ENCODE measurements around the gene STAM. TPM values are rescaled to one million over a fixed set of nuclear protein-coding genes. Genes with fewer than 3 reads are reported as not detected.

Gene STAM
- total RNA-seq, 2 experiments from 2014 or later: 52.4 to 53.3 TPM

GRCh38 chr10:17663450-17663849 is 19.5 kb downstream of the STAM start:
- H3K27ac ChIP-seq (ENCODE audit: low read depth in 1 of 2, low read length in 2 of 2): no peak overlapping the region
- no peaks in the 10 kb centered on the region for H3K27me3 ChIP-seq (ENCODE audit: control insufficient read depth in 1 of 2, insufficient read depth in 2 of 2, low read length in 2 of 2)
- H3K4me3 Mint-ChIP-seq: no peak overlapping the region
- ATAC-seq (ENCODE audit: poor library complexity) (no peak), DNase-seq (no peak)
- no peak for TF ChIP-seq CTCF (IDR thresholded peaks at IDR 0.05)
- peaks cover 3% of the 10 kb centered on the region for H3K36me3 ChIP-seq (ENCODE audit: insufficient read depth, low read length)
- no peaks in the 10 kb centered on the region for H3K9me3 ChIP-seq (ENCODE audit: control insufficient read depth in 1 of 2, insufficient read depth in 1 of 2, low read length in 2 of 2)
- H3K36me3 Mint-ChIP-seq (ENCODE audit: low read depth): peaks cover 40% of the 10 kb centered on the region
- no peaks in the 10 kb centered on the region for H3K9me3 Mint-ChIP-seq
- peaks cover 6% of the 10 kb centered on the region for H3K4me1 ChIP-seq (ENCODE audit: insufficient read depth, low read length)
- H3K4me3 ChIP-seq (ENCODE audit: low read length): no peak overlapping the region
- intact Hi-C loops (cut with DNase I, micrococcal nuclease): no loop called here
- peaks cover 64% of the 10 kb centered on the region for H3K4me1 Mint-ChIP-seq (ENCODE audit: low read depth)
- ChIA-PET POLR2A (interaction anchor here (1.2 to 1.9 kb wide), 2 partner anchors 15 to 20 kb away, joined by 3 to 11 read pairs; partner anchors contain the start of gene STAM), CTCF (no interaction called here)
- no peaks in the 10 kb centered on the region for H3K27me3 Mint-ChIP-seq
- H3K27ac Mint-ChIP-seq: peak overlapping the region; percentile 37

GRCh38 chr10:17665747-17666146 is 21.8 kb downstream of the STAM start:
- H3K27ac Mint-ChIP-seq: no peak overlapping the region
- H3K36me3 Mint-ChIP-seq (ENCODE audit: low read depth): peaks cover 30% of the 10 kb centered on the region
- DNase-seq (peak in 1 of 14 experiments; percentile 34), ATAC-seq (ENCODE audit: poor library complexity) (no peak)
- peak overlapping the region; percentile 46 for H3K4me3 Mint-ChIP-seq
- intact Hi-C loops (cut with DNase I, micrococcal nuclease): no loop called here
- H3K9me3 Mint-ChIP-seq: no peaks in the 10 kb centered on the region
- TF ChIP-seq CTCF (IDR thresholded peaks at IDR 0.05): no peak
- Histone ChIP-seq H3K4me3 (ENCODE audit: low read length) (no peak overlapping the region), H3K27me3 (ENCODE audit: control insufficient read depth in 1 of 2, insufficient read depth in 2 of 2, low read length in 2 of 2) (no peaks in the 10 kb centered on the region), H3K4me1 (ENCODE audit: insufficient read depth, low read length) (peaks cover 5% of the 10 kb centered on the region), H3K9me3 (ENCODE audit: control insufficient read depth in 1 of 2, insufficient read depth in 1 of 2, low read length in 2 of 2) (no peaks in the 10 kb centered on the region), H3K36me3 (ENCODE audit: insufficient read depth, low read length) (peaks cover 3% of the 10 kb centered on the region), H3K27ac (ENCODE audit: low read depth in 1 of 2, low read length in 2 of 2) (no peak overlapping the region)
- H3K27me3 Mint-ChIP-seq: no peaks in the 10 kb centered on the region
- H3K4me1 Mint-ChIP-seq (ENCODE audit: low read depth): peaks cover 80% of the 10 kb centered on the region
- CTCF ChIA-PET: no interaction called here
- POLR2A ChIA-PET: no interaction called here

- Histone ChIP-seq H3K27me3 (ENCODE audit: control insufficient read depth in 1 of 2, insufficient read depth in 2 of 2, low read length in 2 of 2) (no peaks in the 10 kb centered on the region), H3K27ac (ENCODE audit: low read depth in 1 of 2, low read length in 2 of 2) (peak overlapping the region; percentile 10 to 17), H3K36me3 (ENCODE audit: insufficient read depth, low read length) (no peaks in the 10 kb centered on the region), H3K9me3 (ENCODE audit: control insufficient read depth in 1 of 2, insufficient read depth in 1 of 2, low read length in 2 of 2) (no peaks in the 10 kb centered on the region), H3K4me1 (ENCODE audit: insufficient read depth, low read length) (peaks cover 5% of the 10 kb centered on the region), H3K4me3 (ENCODE audit: low read length) (peak overlapping the region; percentile 35)
- Mint-ChIP-seq H3K27ac (peak overlapping the region; percentile 67), H3K36me3 (ENCODE audit: low read depth) (peaks cover 11% of the 10 kb centered on the region), H3K4me1 (ENCODE audit: low read depth) (peaks cover 79% of the 10 kb centered on the region), H3K9me3 (no peaks in the 10 kb centered on the region), H3K27me3 (no peaks in the 10 kb centered on the region), H3K4me3 (peak overlapping the region; percentile 48)
- ChIA-PET CTCF (interaction anchor here (1.3 kb wide), 1 partner anchor 10 kb away, joined by 3 read pairs; no protein-coding TSS in a partner anchor), POLR2A (interaction anchor here (0.6 to 1.5 kb wide), 3 partner anchors 10 to 25 kb away, joined by 4 to 5 read pairs (median 4); partner anchors contain the start of gene STAM)
- TF ChIP-seq CTCF (IDR thresholded peaks at IDR 0.05): no peak
- ATAC-seq (ENCODE audit: poor library complexity) (peak; percentile 26), DNase-seq (peak in 2 of 14 experiments; percentile 34 to 36)
- intact Hi-C loops (cut with DNase I, micrococcal nuclease): loop anchor here in 1 of 2 experiments (2.0 kb wide), 1 partner anchor 24 kb away; the partner anchor contains the start of gene STAM
Observed at GRCh38 chr10:17668435-17669184, 24.7 kb downstream of the STAM start.
